Prostate gland (tissue), 2 donors: ENCODE data around the gene S100A2. TPM values are rescaled to one million over a fixed set of nuclear protein-coding genes. Genes with fewer than 3 reads are reported as not detected.

Experiments used
- DNase-seq: peaks from one replicate; pipeline ENCODE4 v3.0.0-alpha.2; 2019; ENCODE audit warnings: low spot score
- H3K27ac ChIP-seq, 2 donors: fragments of 200-600 bp; sonication (generic); 2 replicates each; pipeline ENCODE4 v1.5.1; 2017 to 2019
- H3K27me3 ChIP-seq: fragments of 200-600 bp; sonication (generic); replicated peaks from 2 replicates; pipeline ENCODE4 v1.5.1; 2019; ENCODE audit not compliant: insufficient read depth
- H3K36me3 ChIP-seq, 2 donors: fragments of 200-600 bp; sonication (generic); 1 replicate in 1 of 2; 2 replicates in 1 of 2; pipeline versions ENCODE4 v1.5.1 to v1.8.1; 2017 to 2019
- H3K4me1 ChIP-seq: fragments of 200-600 bp; sonication (generic); replicated peaks from 2 replicates; pipeline ENCODE4 v1.5.1; 2019
- H3K4me3 ChIP-seq, 2 donors: fragments of 200-600 bp; sonication (generic); 2 replicates each; pipeline ENCODE4 v1.5.1; 2017 to 2019
- H3K9me3 ChIP-seq: fragments of 200-600 bp; sonication (generic); 2 replicates; pipeline ENCODE4 v1.5.1; 2017
- CTCF ChIP-seq, 4 experiments: fragments of 200-600 bp in 2 of 4; fragments of 450-650 bp in 2 of 4; sonication (generic) in 2 of 4; IDR thresholded peaks; 1 replicate in 3 of 4; 2 replicates in 1 of 4; pipeline ENCODE4 v1.5.1; 2016 to 2019; ENCODE audit warnings: antibody characterized with exemption in 4 of 4, mild to moderate bottlenecking in 2 of 4, moderate library complexity in 2 of 4
- POLR2A ChIP-seq: fragments of 450-650 bp; IDR thresholded peaks from one replicate; pipeline ENCODE4 v1.6.1; 2016; ENCODE audit warnings: antibody characterized with exemption, mild to moderate bottlenecking
- POLR2AphosphoS5 ChIP-seq: sonication (generic); formaldehyde crosslinking; IDR thresholded peaks from one replicate; pipeline ENCODE4 v1.6.1; 2017; ENCODE audit warnings: antibody characterized with exemption
- WGBS: methylation state at CpG from one replicate; pipeline ENCODE4 v1.1.5; 2018; 5-methylcytosine and 5-hydroxymethylcytosine counted together
- intact Hi-C: fragments of 100-400 bp; cut with DNase I; formaldehyde crosslinking; loops from one replicate; pipeline ENCODE4 v1.14.2; 2022
- total RNA-seq, 2 donors: library from RNA; depleted of rRNA; stranded (reverse); fragments of >200 nt; gene quantifications; one replicate each; pipeline ENCODE4 v1.1.0, GENCODE V29; 2016

The S100A2 gene
- total RNA-seq, 2 donors from 2014 or later: 14.1 to 22.6 TPM

- Histone ChIP-seq H3K4me1 (no peaks in the 10 kb centered on the region), H3K36me3 (no peaks in the 10 kb centered on the region), H3K9me3 (no peaks in the 10 kb centered on the region), H3K27me3 (no peaks in the 10 kb centered on the region), H3K27ac (no peak overlapping the region), H3K4me3 (no peak overlapping the region)
- no peak for TF ChIP-seq POLR2AphosphoS5
- TF ChIP-seq CTCF (IDR thresholded peaks at IDR 0.05): no peak
- no peak for TF ChIP-seq POLR2A
- no peak for DNase-seq
- intact Hi-C loops: no loop called here
- WGBS: 86% methylated on average over 10 of the region's 10 CpGs
Measured at GRCh38 chr1:153550827-153551500, 14.7 kb downstream of the S100A2 start.

GRCh38 chr1:153550398-153550758 is 15.3 kb downstream of the S100A2 start:
- TF ChIP-seq POLR2A: no peak
- TF ChIP-seq CTCF (IDR thresholded peaks at IDR 0.05): no peak
- no peak for TF ChIP-seq POLR2AphosphoS5
- intact Hi-C loops: no loop called here
- no peak for DNase-seq

GRCh38 chr1:153549741-153550397 is 15.8 kb downstream of the S100A2 start:
- Histone ChIP-seq H3K9me3 (no peaks in the 10 kb centered on the region), H3K4me3 (no peak overlapping the region), H3K36me3 (no peaks in the 10 kb centered on the region), H3K4me1 (no peaks in the 10 kb centered on the region), H3K27me3 (no peaks in the 10 kb centered on the region), H3K27ac (no peak overlapping the region)
- WGBS: 80% methylated on average over 6 of the region's 6 CpGs
- intact Hi-C loops: no loop called here
- no peak for TF ChIP-seq POLR2AphosphoS5
- no peak for TF ChIP-seq CTCF (IDR thresholded peaks at IDR 0.05)
- TF ChIP-seq POLR2A: no peak
- DNase-seq: no peak

More at GRCh38 chr1:153550398-153550758, 15.3 kb downstream of the S100A2 start:
- Histone ChIP-seq H3K36me3 (no peaks in the 10 kb centered on the region), H3K27me3 (no peaks in the 10 kb centered on the region), H3K27ac (no peak overlapping the region), H3K4me1 (no peaks in the 10 kb centered on the region), H3K9me3 (no peaks in the 10 kb centered on the region), H3K4me3 (no peak overlapping the region)
- WGBS: 55% methylated on average over 4 of the region's 4 CpGs

GRCh38 chr1:153548722-153549688 is 16.6 kb downstream of the S100A2 start, which contains the start of gene S100A3:
TSS of gene S100A3 (minus strand) at chr1:153549258. CDS start at chr1:153548485, 773 bp downstream.
- Histone ChIP-seq H3K4me3 (no peak within 1 kb of the TSS), H3K27me3 (no peaks in the 10 kb centered on the region), H3K4me1 (no peaks in the 10 kb centered on the region), H3K36me3 (no peaks in the 10 kb centered on the region), H3K9me3 (no peaks in the 10 kb centered on the region), H3K27ac (no peak within 1 kb of the TSS)
- DNase-seq: no peak
- intact Hi-C loops: no loop called here
- WGBS: 67% methylated on average over 14 of the region's 14 CpGs
- TF ChIP-seq POLR2AphosphoS5 (no peak), POLR2A (no peak), CTCF (IDR thresholded peaks at IDR 0.05) (peak in 1 of 4 experiments; percentile 18)
